BLaER1 treated with 17β-estradiol and CSF1 and Interleukin-3, amounts not matched to agents 10 nM and 100 nM (cell line): ENCODE results near the gene CCND3.

Experiments
- H3K27ac ChIP-seq, 11 experiments: shearing (Covaris generic); formaldehyde crosslinking; 2 replicates each; pipeline ENCODE4 v1.8.1; 2022
- H3K27me3 ChIP-seq, 11 experiments: shearing (Covaris generic); formaldehyde crosslinking; 2 replicates each; pipeline ENCODE4 v1.8.1; 2022
- H3K36me3 ChIP-seq, 11 experiments: shearing (Covaris generic); formaldehyde crosslinking; 2 replicates each; pipeline ENCODE4 v1.8.1; 2022
- H3K4me1 ChIP-seq, 10 experiments: shearing (Covaris generic); formaldehyde crosslinking; 2 replicates each; pipeline ENCODE4 v1.8.1; 2022
- H3K4me2 ChIP-seq, 11 experiments: shearing (Covaris generic); formaldehyde crosslinking; 2 replicates each; pipeline ENCODE4 v1.8.1; 2022
- H3K4me3 ChIP-seq, 10 experiments: shearing (Covaris generic); formaldehyde crosslinking; 2 replicates each; pipeline ENCODE4 v1.8.1; 2022
- H3K9ac ChIP-seq, 11 experiments: shearing (Covaris generic); formaldehyde crosslinking; 2 replicates each; pipeline ENCODE4 v1.8.1; 2022
- H3K9me3 ChIP-seq, 11 experiments: shearing (Covaris generic); formaldehyde crosslinking; replicated peaks in 1 of 11; 2 replicates each; pipeline ENCODE4 v1.8.1; 2022
- H4K20me1 ChIP-seq, 11 experiments: shearing (Covaris generic); formaldehyde crosslinking; 2 replicates each; pipeline ENCODE4 v1.8.1; 2022
- Cebpa-rat ChIP-seq, 11 experiments: shearing (Covaris generic); IDR thresholded peaks; 2 replicates each; pipeline ENCODE4 v1.8.1; 2022

CCND3 gene

DNA sequence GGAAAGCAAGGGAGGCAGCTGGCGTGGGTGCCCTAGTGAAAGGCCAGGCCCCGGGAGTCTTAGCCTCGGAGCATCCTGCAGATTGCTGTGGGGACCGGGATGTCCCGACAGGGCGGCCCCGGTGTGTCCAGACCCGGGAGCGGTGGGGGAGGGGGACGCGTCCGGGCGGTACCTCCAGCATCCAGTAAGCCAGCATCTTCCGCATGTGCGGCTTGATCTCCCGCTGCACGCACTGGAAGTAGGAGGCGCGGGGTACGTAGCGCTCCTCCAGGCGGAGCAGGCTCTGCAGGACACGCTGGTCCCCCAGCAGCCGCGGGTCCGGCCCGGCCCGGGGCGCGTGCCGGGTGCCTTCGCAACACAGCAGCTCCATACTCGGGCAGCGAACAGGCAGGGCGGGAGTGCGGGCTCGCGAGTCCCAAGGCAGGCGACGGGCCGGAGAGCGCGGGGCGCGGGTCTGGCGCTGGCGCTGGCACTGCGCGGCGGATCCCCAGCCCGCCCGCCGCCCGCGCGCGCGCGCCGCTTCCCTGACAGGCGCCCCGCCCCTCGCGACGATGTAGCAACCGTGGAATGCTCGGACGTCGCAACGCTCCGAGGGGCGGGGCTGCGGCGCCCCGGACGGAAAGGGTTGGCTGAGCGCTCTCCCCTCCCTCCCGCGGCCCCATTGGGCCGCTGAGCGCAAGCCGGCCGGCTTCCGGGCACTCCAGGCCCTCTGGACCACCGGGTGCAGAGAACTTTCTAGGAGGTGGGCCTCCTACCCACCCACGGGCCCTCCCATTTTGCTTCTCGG is at the start of gene CCND3:
TSS of gene CCND3 (minus strand) at position 529 of the 787 bp plus-strand sequence. CDS start at position 370, 159 bp downstream.
- Histone ChIP-seq H3K27me3 (no peaks in the 10 kb centered on the region), H3K4me1 (peaks cover 52 to 73% (median 61%) of the 10 kb centered on the region in 10 experiments), H3K36me3 (peaks cover 9 to 50% (median 44%) of the 10 kb centered on the region in 11 experiments), H3K4me2 (peak within 1 kb of the TSS; percentile 94 to 100 (median 98)), H3K9ac (peak within 1 kb of the TSS; percentile 85 to 100 (median 97)), H3K9me3 (no peaks in the 10 kb centered on the region; a peak in 1 of 22 replicates), H3K4me3 (peak within 1 kb of the TSS; percentile 91 to 100 (median 98)), H4K20me1 (peaks cover 0 to 15% (median 0%) of the 10 kb centered on the region in 11 experiments; a peak in 3 of 22 replicates), H3K27ac (peak within 1 kb of the TSS; percentile 49 to 100 (median 99))
- TF ChIP-seq Cebpa-rat (IDR thresholded peaks at IDR 0.05) = peak in 9 of 11 experiments; percentile 31 to 95 (median 71); a peak in 12 of 22 replicates

DNA sequence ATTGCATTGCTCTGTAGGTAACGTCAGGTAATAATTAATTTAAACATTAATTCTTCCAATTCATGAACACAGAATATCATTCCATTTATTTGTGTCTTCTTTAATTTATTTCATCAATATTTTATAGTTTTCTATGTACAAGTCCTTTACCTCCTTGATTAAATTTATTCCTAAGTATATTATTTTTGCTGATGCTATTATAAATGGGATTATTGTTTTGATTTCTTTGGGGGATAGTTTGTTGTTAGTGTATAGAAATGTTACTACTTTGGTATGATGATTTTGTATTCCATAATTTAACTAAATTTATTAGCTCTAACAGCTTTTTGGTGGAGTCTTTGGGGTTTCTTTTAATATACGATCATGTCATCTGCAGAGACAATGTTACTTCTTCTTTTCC is 44.7 kb upstream of the CCND3 start:
- TF ChIP-seq Cebpa-rat (IDR thresholded peaks at IDR 0.05) = no peak
- no peak overlapping the region for H3K4me3 ChIP-seq
- no peak overlapping the region for H3K27ac ChIP-seq
- H3K9ac ChIP-seq = no peak overlapping the region
- no peaks in the 10 kb centered on the region for H3K27me3 ChIP-seq
- no peaks in the 10 kb centered on the region for H4K20me1 ChIP-seq
- H3K4me1 ChIP-seq = peaks cover 3 to 21% (median 11%) of the 10 kb centered on the region in 10 experiments; a peak in 16 of 20 replicates
- H3K36me3 ChIP-seq = peaks cover 0 to 39% (median 9%) of the 10 kb centered on the region in 11 experiments; a peak in 8 of 22 replicates
- peaks cover 0 to 46% (median 27%) of the 10 kb centered on the region in 11 experiments; a peak in 16 of 22 replicates for H3K9me3 ChIP-seq
- H3K4me2 ChIP-seq = no peak overlapping the region

DNA sequence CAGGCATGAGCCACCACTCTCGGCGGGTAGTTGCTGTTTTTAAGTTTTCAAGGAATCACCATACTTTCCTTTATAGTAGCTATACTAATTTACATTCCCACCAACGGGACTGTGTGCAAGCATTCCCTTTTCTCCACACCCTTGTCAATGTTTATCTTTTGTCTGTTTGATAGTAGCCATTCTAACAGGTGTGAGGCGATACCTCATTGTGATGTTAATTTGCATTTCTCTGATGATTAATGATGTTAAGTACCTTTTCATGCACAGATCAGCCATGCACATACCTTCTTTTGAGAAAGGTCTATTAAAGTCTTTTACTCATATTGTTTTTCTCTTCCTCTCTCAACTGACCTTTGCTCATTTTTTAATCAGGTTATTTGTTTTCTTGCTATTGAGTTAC is 43.0 kb upstream of the CCND3 start:
- Histone ChIP-seq H3K4me1 (peaks cover 11 to 33% (median 23%) of the 10 kb centered on the region in 10 experiments), H3K4me2 (no peak overlapping the region), H3K27ac (no peak overlapping the region), H3K27me3 (no peaks in the 10 kb centered on the region), H3K36me3 (peaks cover 0 to 26% (median 3%) of the 10 kb centered on the region in 11 experiments; a peak in 6 of 22 replicates), H3K9ac (no peak overlapping the region), H3K4me3 (no peak overlapping the region), H4K20me1 (no peaks in the 10 kb centered on the region), H3K9me3 (peaks cover 0 to 35% (median 21%) of the 10 kb centered on the region in 11 experiments; a peak in 13 of 22 replicates)
- TF ChIP-seq Cebpa-rat (IDR thresholded peaks at IDR 0.05) = no peak

GRCh38 chr6:41976794-41977484 is 35.3 kb upstream of the CCND3 start:
- Histone ChIP-seq H3K4me1 (peaks cover 54 to 92% (median 83%) of the 10 kb centered on the region in 10 experiments), H3K9ac (peak overlapping the region in 5 of 11 experiments; percentile 56 to 81 (median 72); a peak in 9 of 22 replicates), H3K4me3 (no peak overlapping the region), H3K9me3 (peaks cover 0 to 11% (median 7%) of the 10 kb centered on the region in 11 experiments; a peak in 8 of 22 replicates), H3K27ac (peak overlapping the region in 9 of 11 experiments; percentile 20 to 99 (median 82); a peak in 17 of 22 replicates), H4K20me1 (no peaks in the 10 kb centered on the region), H3K27me3 (no peaks in the 10 kb centered on the region), H3K36me3 (peaks cover 0 to 7% (median 0%) of the 10 kb centered on the region in 11 experiments; a peak in 1 of 22 replicates), H3K4me2 (peak overlapping the region; percentile 13 to 95 (median 82); a peak in 20 of 22 replicates)
- TF ChIP-seq Cebpa-rat (IDR thresholded peaks at IDR 0.05) = no peak

DNA sequence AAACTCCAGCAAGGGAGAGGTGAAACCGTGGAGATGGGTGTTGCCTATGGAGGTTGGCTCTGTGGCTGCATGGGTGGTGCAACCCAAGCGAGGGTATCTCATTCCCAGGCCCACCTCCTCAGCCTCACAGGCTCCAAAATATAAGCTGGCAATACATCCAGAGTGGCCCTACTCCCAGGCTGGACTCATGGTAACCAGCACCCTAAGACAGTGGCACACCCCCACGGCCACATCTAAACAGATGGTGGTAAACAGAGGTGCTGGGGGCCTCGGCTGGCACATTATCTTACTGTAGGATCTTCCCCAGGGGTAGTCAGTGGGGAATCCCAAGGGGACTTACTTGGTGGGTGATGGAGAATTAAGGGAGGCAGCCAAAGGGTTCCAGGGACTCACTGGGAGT is 33.7 kb upstream of the CCND3 start:
- no peak for TF ChIP-seq Cebpa-rat (IDR thresholded peaks at IDR 0.05)
- Histone ChIP-seq H3K9me3 (peaks cover 0 to 6% (median 0%) of the 10 kb centered on the region in 11 experiments; a peak in 5 of 22 replicates), H3K4me3 (no peak overlapping the region), H4K20me1 (no peaks in the 10 kb centered on the region), H3K36me3 (no peaks in the 10 kb centered on the region), H3K4me2 (peak overlapping the region; percentile 21 to 95 (median 82)), H3K9ac (peak overlapping the region in 8 of 11 experiments; percentile 12 to 81 (median 64); a peak in 15 of 22 replicates), H3K27ac (peak overlapping the region in 9 of 11 experiments; percentile 42 to 99 (median 82); a peak in 18 of 22 replicates), H3K27me3 (no peaks in the 10 kb centered on the region), H3K4me1 (peaks cover 63 to 98% (median 94%) of the 10 kb centered on the region in 10 experiments)

DNA sequence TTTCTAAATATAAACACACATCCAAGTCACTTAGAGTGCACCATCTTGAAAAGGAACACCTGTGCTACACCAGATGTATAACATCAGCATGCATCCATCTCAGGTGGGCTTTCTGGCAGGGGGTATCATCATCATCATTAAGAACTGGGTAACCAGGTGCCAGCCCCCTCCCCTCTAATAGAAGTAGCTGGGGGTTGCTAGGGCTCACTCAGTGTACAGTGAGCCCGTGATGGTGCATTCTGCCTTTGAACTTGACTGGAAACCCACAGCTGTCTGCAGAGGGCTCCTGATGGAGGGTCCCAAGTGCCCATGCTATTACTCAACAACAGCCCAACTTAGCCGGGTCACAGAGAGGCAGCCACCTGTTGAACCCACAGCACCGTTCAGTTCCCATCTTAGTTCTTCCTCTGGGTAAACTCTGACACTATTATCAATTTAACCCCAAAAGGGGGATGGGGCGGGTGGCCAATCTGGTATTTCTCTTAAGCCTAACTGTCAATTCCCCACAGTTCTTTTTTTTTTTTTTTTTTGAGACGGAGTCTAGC is 32.7 kb upstream of the CCND3 start:
- peak overlapping the region in 7 of 11 experiments; percentile 12 to 81 (median 72); a peak in 13 of 22 replicates for H3K9ac ChIP-seq
- H3K4me2 ChIP-seq = peak overlapping the region; percentile 21 to 95 (median 82)
- peak in 6 of 11 experiments; percentile 14 to 88 (median 74); a peak in 7 of 22 replicates for TF ChIP-seq Cebpa-rat (IDR thresholded peaks at IDR 0.05)
- H3K4me3 ChIP-seq = peak overlapping the region in 3 of 10 experiments; percentile 8 to 33 (median 25); a peak in 5 of 20 replicates
- H3K27ac ChIP-seq = peak overlapping the region in 9 of 11 experiments; percentile 42 to 99 (median 82); a peak in 19 of 22 replicates
- H4K20me1 ChIP-seq = no peaks in the 10 kb centered on the region
- H3K4me1 ChIP-seq = peaks cover 65 to 98% (median 95%) of the 10 kb centered on the region in 10 experiments
- H3K36me3 ChIP-seq = no peaks in the 10 kb centered on the region
- peaks cover 0 to 6% (median 0%) of the 10 kb centered on the region in 11 experiments; a peak in 5 of 22 replicates for H3K9me3 ChIP-seq
- no peaks in the 10 kb centered on the region for H3K27me3 ChIP-seq

DNA sequence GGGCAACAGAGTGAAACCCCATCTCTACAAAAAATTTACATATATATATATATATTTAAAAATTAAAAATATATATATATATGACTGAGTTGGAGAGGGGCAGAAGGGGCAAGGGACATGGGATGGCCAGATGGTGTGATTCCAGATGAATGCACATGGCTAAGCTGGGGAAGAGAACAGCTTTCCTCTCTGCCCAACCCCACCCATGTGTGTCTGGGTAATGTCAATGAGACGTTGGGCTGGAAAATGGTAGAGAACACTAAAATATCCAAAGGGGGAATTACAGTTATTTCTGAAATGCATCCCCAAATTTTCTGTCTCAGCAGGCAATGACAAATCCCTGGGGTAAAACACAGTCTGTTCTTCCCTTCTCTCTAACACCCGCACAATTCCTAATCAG is 31.2 kb upstream of the CCND3 start:
- TF ChIP-seq Cebpa-rat (IDR thresholded peaks at IDR 0.05) = no peak
- no peaks in the 10 kb centered on the region for H4K20me1 ChIP-seq
- no peaks in the 10 kb centered on the region for H3K27me3 ChIP-seq
- H3K4me2 ChIP-seq = peak overlapping the region; percentile 25 to 95 (median 78); a peak in 19 of 22 replicates
- H3K9ac ChIP-seq = peak overlapping the region in 5 of 11 experiments; percentile 33 to 81 (median 66); a peak in 10 of 22 replicates
- no peak overlapping the region for H3K4me3 ChIP-seq
- peaks cover 70 to 100% (median 99%) of the 10 kb centered on the region in 10 experiments for H3K4me1 ChIP-seq
- H3K36me3 ChIP-seq = no peaks in the 10 kb centered on the region
- peaks cover 0 to 6% (median 0%) of the 10 kb centered on the region in 11 experiments; a peak in 5 of 22 replicates for H3K9me3 ChIP-seq
- H3K27ac ChIP-seq = peak overlapping the region in 10 of 11 experiments; percentile 3 to 99 (median 80); a peak in 19 of 22 replicates

DNA sequence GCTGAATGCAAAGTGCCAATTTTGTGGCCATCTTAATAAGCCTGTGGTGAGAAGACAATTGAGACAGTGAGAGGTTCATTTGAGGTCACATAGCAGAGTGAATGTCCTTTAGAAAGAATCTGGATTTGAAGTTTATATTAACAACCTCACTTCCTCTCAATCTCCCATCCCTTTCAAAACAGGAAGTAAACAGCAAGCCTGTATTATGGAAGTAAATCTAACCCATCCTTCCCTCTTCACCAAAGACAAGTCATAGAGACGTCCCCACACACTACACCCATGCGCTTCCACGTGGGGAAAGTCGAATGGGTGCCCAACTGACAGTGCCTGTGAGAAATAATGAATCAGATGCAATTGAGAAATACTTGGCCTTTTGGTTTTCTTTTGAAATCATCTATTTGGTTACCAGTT is 28.8 kb upstream of the CCND3 start:
- H3K9me3 ChIP-seq = peaks cover 0 to 6% (median 0%) of the 10 kb centered on the region in 11 experiments; a peak in 5 of 22 replicates
- H3K4me3 ChIP-seq = no peak overlapping the region
- H3K9ac ChIP-seq = peak overlapping the region in 9 of 11 experiments; percentile 40 to 64 (median 52); a peak in 16 of 22 replicates
- peak overlapping the region; percentile 59 to 99 (median 79); a peak in 21 of 22 replicates for H3K27ac ChIP-seq
- peak overlapping the region; percentile 54 to 92 (median 69) for H3K4me2 ChIP-seq
- no peaks in the 10 kb centered on the region for H4K20me1 ChIP-seq
- H3K4me1 ChIP-seq = peaks cover 69 to 100% (median 99%) of the 10 kb centered on the region in 10 experiments
- H3K36me3 ChIP-seq = peaks cover 0 to 7% (median 0%) of the 10 kb centered on the region in 11 experiments; a peak in 1 of 22 replicates
- peak in 3 of 11 experiments; percentile 11 to 42 (median 35); a peak in 1 of 22 replicates for TF ChIP-seq Cebpa-rat (IDR thresholded peaks at IDR 0.05)
- H3K27me3 ChIP-seq = no peaks in the 10 kb centered on the region
